ENCODE measurements around the gene OSBPL2.

The OSBPL2 gene

GRCh38 chr20:62296724-62297448 is 58.6 kb downstream of the OSBPL2 start:
- no peak overlapping the region for H3K4me3 ChIP-seq (ENCODE audit: low read length)
- TF ChIP-seq CTCF (conservative IDR thresholded peaks at IDR 0.05; ENCODE audit: low read depth, low read length) = no peak
- no peak for DNase-seq (ENCODE audit: low read depth)

GRCh38 chr20:62297449-62298227 is 59.3 kb downstream of the OSBPL2 start:
- TF ChIP-seq CTCF (conservative IDR thresholded peaks at IDR 0.05; ENCODE audit: low read depth, low read length) = no peak
- DNase-seq (ENCODE audit: low read depth) = no peak
- H3K4me3 ChIP-seq (ENCODE audit: low read length) = no peak overlapping the region

GRCh38 chr20:62298577-62299249 is 60.4 kb downstream of the OSBPL2 start:
- H3K4me3 ChIP-seq (ENCODE audit: low read length) = no peak overlapping the region
- TF ChIP-seq CTCF (conservative IDR thresholded peaks at IDR 0.05; ENCODE audit: low read depth, low read length) = no peak
- no peak for DNase-seq (ENCODE audit: low read depth)

DNA sequence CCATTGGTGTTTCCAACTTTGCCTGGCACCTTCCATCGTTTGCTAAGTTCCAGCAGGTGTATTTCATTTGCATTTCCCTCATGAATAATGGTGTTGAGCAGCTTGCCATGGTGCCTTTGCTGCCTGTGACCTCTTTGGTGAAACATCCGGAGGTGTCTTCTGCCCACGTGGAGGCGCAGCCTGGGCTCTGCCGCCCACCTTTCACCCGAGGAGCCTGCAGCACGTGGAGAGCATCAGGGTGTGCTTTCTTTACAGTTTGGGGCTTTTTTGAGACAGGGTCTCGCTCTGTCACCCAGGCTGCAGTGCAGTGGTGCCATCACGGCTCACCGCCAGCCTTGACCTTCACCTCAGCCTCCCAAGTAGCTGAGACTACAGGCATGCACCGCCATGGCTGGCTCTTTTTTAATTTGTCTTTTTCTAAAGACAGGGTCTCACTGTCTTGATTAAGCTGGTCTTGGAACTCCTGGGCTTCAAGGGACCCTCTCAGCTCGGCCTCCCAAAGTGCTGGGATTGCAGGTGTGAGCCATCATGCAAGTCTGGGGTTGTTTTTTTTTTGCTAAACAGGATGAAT is 61.4 kb downstream of the OSBPL2 start:
- DNase-seq (ENCODE audit: low read depth) = no peak
- no peak for TF ChIP-seq CTCF (conservative IDR thresholded peaks at IDR 0.05; ENCODE audit: low read depth, low read length)

GRCh38 chr20:62300319-62300718 is 62.0 kb downstream of the OSBPL2 start:
- H3K4me3 ChIP-seq (ENCODE audit: low read length) = no peak overlapping the region
- no peak for TF ChIP-seq CTCF (conservative IDR thresholded peaks at IDR 0.05; ENCODE audit: low read depth, low read length)
- DNase-seq (ENCODE audit: low read depth) = no peak

More for the DNA sequence above, 61.4 kb downstream of the OSBPL2 start:
- H3K4me3 ChIP-seq (ENCODE audit: low read length) = no peak overlapping the region

DNA sequence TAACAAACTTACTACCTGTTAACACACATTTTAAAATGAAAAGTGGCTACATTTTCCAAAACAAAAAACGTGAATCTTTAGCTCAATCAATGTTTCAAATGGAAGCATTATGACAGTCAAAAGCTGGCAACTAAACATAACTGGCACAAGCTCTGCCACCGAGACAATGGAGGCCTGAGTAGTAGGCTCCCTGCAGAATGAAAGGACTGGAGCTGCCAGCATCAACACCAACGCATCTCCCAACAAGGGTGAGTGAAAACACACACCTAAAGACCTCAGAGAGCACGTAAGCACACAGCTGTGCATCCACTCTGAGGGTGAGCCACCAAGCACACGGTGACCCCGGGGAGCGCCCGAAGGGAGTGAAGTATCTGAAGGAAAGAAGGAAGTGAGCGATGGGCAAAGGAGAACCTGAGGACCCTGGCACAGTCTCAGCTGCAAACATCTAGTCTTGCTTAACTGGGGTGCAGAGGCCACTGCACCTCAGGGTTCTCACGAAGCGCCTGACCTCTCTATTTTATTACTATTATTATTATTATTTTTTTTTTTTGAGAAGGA is 62.9 kb downstream of the OSBPL2 start:
- DNase-seq (ENCODE audit: low read depth) = no peak
- H3K4me3 ChIP-seq (ENCODE audit: low read length) = no peak overlapping the region
- no peak for TF ChIP-seq CTCF (conservative IDR thresholded peaks at IDR 0.05; ENCODE audit: low read depth, low read length)
